HG02973 (cell line): ENCODE results near the gene RAP1GAP.

ENCODE experiments used
- ATAC-seq: cut with Tn5 transposase; IDR thresholded peaks from one replicate; pipeline ENCODE4 v1.9.1; 2021; ENCODE audit warnings: moderate library complexity; ENCODE audit not compliant: unreplicated experiment

RAP1GAP gene

GRCh38 chr1:21596628-21597027 is 72.5 kb downstream of the RAP1GAP start:
- no peak for ATAC-seq

GRCh38 chr1:21596174-21596573 is 73.0 kb downstream of the RAP1GAP start:
- ATAC-seq, result no peak

GRCh38 chr1:21594935-21595897 is 73.9 kb downstream of the RAP1GAP start:
- no peak for ATAC-seq

- ATAC-seq, result no peak
Measured at GRCh38 chr1:21594501-21594900, 74.7 kb downstream of the RAP1GAP start.

- no peak for ATAC-seq
Measured at GRCh38 chr1:21593231-21593630, 75.9 kb downstream of the RAP1GAP start.

GRCh38 chr1:21592086-21592865 is 76.9 kb downstream of the RAP1GAP start:
- ATAC-seq, result no peak

GRCh38 chr1:21590934-21591333 is 78.2 kb downstream of the RAP1GAP start:
- no peak for ATAC-seq

- no peak for ATAC-seq
Measured at GRCh38 chr1:21590126-21590880, 78.9 kb downstream of the RAP1GAP start.

GRCh38 chr1:21589618-21590017 is 79.5 kb downstream of the RAP1GAP start:
- no peak for ATAC-seq

- ATAC-seq, result no peak
Measured at GRCh38 chr1:21587602-21587953, 81.6 kb downstream of the RAP1GAP start.

GRCh38 chr1:21586846-21587601 is 82.1 kb downstream of the RAP1GAP start:
- no peak for ATAC-seq

- no peak for ATAC-seq
Measured at GRCh38 chr1:21586222-21586621, 82.9 kb downstream of the RAP1GAP start.

- ATAC-seq, result no peak
Measured at GRCh38 chr1:21585037-21585436, 84.1 kb downstream of the RAP1GAP start.

GRCh38 chr1:21584096-21584495 is 85.1 kb downstream of the RAP1GAP start:
- no peak for ATAC-seq

- no peak for ATAC-seq
Measured at GRCh38 chr1:21579791-21580190, 89.4 kb downstream of the RAP1GAP start.

- no peak for ATAC-seq
Measured at GRCh38 chr1:21577933-21578332, 91.2 kb downstream of the RAP1GAP start.

- no peak for ATAC-seq
Measured at GRCh38 chr1:21577324-21577723, 91.8 kb downstream of the RAP1GAP start.

- no peak for ATAC-seq
Measured at GRCh38 chr1:21576798-21577187, 92.4 kb downstream of the RAP1GAP start.

GRCh38 chr1:21576031-21576797 is 92.9 kb downstream of the RAP1GAP start:
- ATAC-seq, result no peak
